Heart right ventricle (tissue), 16 donors: Measurements from ENCODE around the gene EHMT1. TPM values are rescaled to one million over a fixed set of nuclear protein-coding genes. Genes with fewer than 3 reads are reported as not detected.

Experiments
- ATAC-seq, 8 donors: fragments of 200-7000 bp; cut with Tn5 transposase; one replicate each; pipeline ENCODE4 v1.9.1; 2020; ENCODE audit warnings: mild to moderate bottlenecking in 8 of 8, moderate library complexity in 8 of 8, moderate number of reproducible peaks in 1 of 8
- DNase-seq, 2 donors: peaks; one replicate each; pipeline ENCODE4 v3.0.0-alpha.2; 2020
- H3K27ac ChIP-seq, 10 donors: fragments of 200-600 bp; sonication (generic) in 2 of 10; one replicate each; pipeline versions ENCODE4 v1.5.0 to v1.8.0; 2020 to 2022; ENCODE audit warnings: mild to moderate bottlenecking in 3 of 10
- H3K27me3 ChIP-seq, 7 donors: fragments of 200-600 bp; one replicate each; pipeline ENCODE4 v1.8.0; 2021 to 2022; ENCODE audit warnings: mild to moderate bottlenecking in 2 of 7
- H3K36me3 ChIP-seq, 9 donors: fragments of 200-600 bp; sonication (generic) in 1 of 9; one replicate each; pipeline versions ENCODE4 v1.5.0 to v1.8.0; 2020 to 2022; ENCODE audit warnings: mild to moderate bottlenecking in 2 of 9
- H3K4me1 ChIP-seq, 9 donors: fragments of 200-600 bp; sonication (generic) in 1 of 9; one replicate each; pipeline versions ENCODE4 v1.5.0 to v1.8.0; 2020 to 2022; ENCODE audit warnings: mild to moderate bottlenecking in 4 of 9
- H3K4me3 ChIP-seq, 10 donors: fragments of 200-600 bp; sonication (generic) in 2 of 10; one replicate each; pipeline versions ENCODE4 v1.5.0 to v1.8.0; 2020 to 2022; ENCODE audit warnings: mild to moderate bottlenecking in 7 of 10, moderate library complexity in 2 of 10
- H3K9me3 ChIP-seq, 11 donors: fragments of 200-600 bp in 10 of 11; sonication (generic) in 2 of 11; one replicate each; pipeline versions ENCODE4 v1.5.0 to v1.8.0; 2013 to 2022; ENCODE audit warnings: mild to moderate bottlenecking in 2 of 11, control low read depth in 1 of 11, moderate library complexity in 1 of 11
- CTCF ChIP-seq, 9 donors: fragments of 200-600 bp; sonication (generic) in 2 of 9; IDR thresholded peaks; one replicate each; pipeline versions ENCODE4 v1.5.0 to v1.8.0; 2021 to 2022; ENCODE audit warnings: antibody characterized with exemption in 9 of 9, mild to moderate bottlenecking in 5 of 9, moderate library complexity in 1 of 9
- WGBS, 2 donors: extraction: QIAGEN DNeasy Blood & Tissue Kit; methylation state at CpG; one replicate each; pipeline ENCODE4 v1.1.7; 2013; ENCODE audit warnings: inconsistent platforms in 1 of 2; 5-methylcytosine and 5-hydroxymethylcytosine counted together
- intact Hi-C, 10 donors: fragments of 100-400 bp; cut with DNase I; formaldehyde crosslinking; loops; one replicate each; pipeline versions ENCODE4 v1.11.1 to v1.14.2; 2022
- polyA plus RNA-seq, 2 donors: library from polyadenylated mRNA; stranded (reverse); fragments of 200-250 nt; gene quantifications; one replicate each; pipeline ENCODE4 v1.2.3, GENCODE V29; 2013
- total RNA-seq, 10 donors: library from RNA; stranded (reverse); fragmentation: NEBNext Ultra II Directional in 3 of 10; extraction: Animal tissue kit (Norgen Biotek cat#: 25700) in 3 of 10; gene quantifications; one replicate each; pipeline versions ENCODE4 v1.2.1 to v1.2.4, GENCODE V29; 2021 to 2023
- donor health status: Arrhythmogenic right ventricular cardiomyopathy.
- donor health status: ischemic (EF 13 %, LVEDD 7.1; RV severe dilation, severe dysfunction).
- donor health status: healthy with polysubstance abuse.
- donor health status: DM: no; HTN: yes; CAD: no.
- donor health status: DM: no; HTN: no; CAD: no.
- donor health status: ischemic (EF 25% LVEDD 6.9; RV normal size, moderate dysfunction).
- donor health status: ischemic (EF 25% LVEDD 5.7; RV mildly dilated, moderate dysfunction).
- donor health status: healthy.
- donor health status: DM: yes; HTN: yes; CAD: no.
- donor health status: Ischemic cardiomyopathy.
- donor health status: ischemic (EF 35%, LVEDD 5.7; RV mildly dilated, moderate dysfunction).
- donor health status: nonischemic (EF 11% LVEDD 7.7; RV severe dilation, severe dysfunction).
- donor health status: DM: yes; HTN: yes; CAD: no.
- donor health status: PGD.
- donor health status: ischemic (EF 29% LVEDD 5.4; RV normal size, mild dysfunction).
- donor health status: nonischemic (EF 23%, LVEDD 6.1; RV moderate dilation, normal function).

Gene EHMT1
- total and polyA plus RNA-seq, 12 donors, result 19.6 to 45.1 (median 31.1) TPM

- ATAC-seq (no peak), DNase-seq (no peak)
- Histone ChIP-seq H3K36me3 (peaks cover 0 to 2% (median 0%) of the 10 kb centered on the region in 9 donors), H3K9me3 (peaks cover 0 to 12% (median 3%) of the 10 kb centered on the region in 11 donors), H3K4me3 (no peak overlapping the region), H3K27ac (no peak overlapping the region), H3K27me3 (no peaks in the 10 kb centered on the region), H3K4me1 (peaks cover 3 to 26% (median 16%) of the 10 kb centered on the region in 9 donors)
- intact Hi-C loops, result no loop called here
- WGBS, 2 donors, result 96% methylated on average over 19 of the region's 19 CpGs
- no peak for TF ChIP-seq CTCF (IDR thresholded peaks at IDR 0.05)
Observed at GRCh38 chr9:137697832-137698231, 79.0 kb downstream of the EHMT1 start.

- no peak for ATAC-seq
- peaks cover 0 to 7% (median 0%) of the 10 kb centered on the region in 9 donors for H3K36me3 ChIP-seq
- WGBS, 2 donors, result 81 to 91% methylated on average over 4 of the region's 4 CpGs
- H3K4me3 ChIP-seq, result no peak overlapping the region
- intact Hi-C loops, result no loop called here
- no peak for DNase-seq
- no peak for TF ChIP-seq CTCF (IDR thresholded peaks at IDR 0.05)
- no peaks in the 10 kb centered on the region for H3K27me3 ChIP-seq
- H3K4me1 ChIP-seq, result peaks cover 0 to 20% (median 6%) of the 10 kb centered on the region in 9 donors
- H3K9me3 ChIP-seq, result peaks cover 0 to 21% (median 5%) of the 10 kb centered on the region in 11 donors
- no peak overlapping the region for H3K27ac ChIP-seq
Observed at GRCh38 chr9:137700911-137701310, 82.1 kb downstream of the EHMT1 start.

GRCh38 chr9:137702615-137703379 is 84.0 kb downstream of the EHMT1 start:
- Histone ChIP-seq H3K4me3 (no peak overlapping the region), H3K36me3 (peaks cover 0 to 7% (median 0%) of the 10 kb centered on the region in 9 donors), H3K4me1 (peaks cover 0 to 23% (median 17%) of the 10 kb centered on the region in 9 donors), H3K27me3 (no peaks in the 10 kb centered on the region), H3K27ac (no peak overlapping the region), H3K9me3 (peaks cover 0 to 21% (median 5%) of the 10 kb centered on the region in 11 donors)
- 93 to 98% methylated on average over 7 of the region's 7 CpGs for WGBS, 2 donors
- TF ChIP-seq CTCF (IDR thresholded peaks at IDR 0.05), result no peak
- intact Hi-C loops, result no loop called here
- no peak for ATAC-seq
- no peak for DNase-seq

GRCh38 chr9:137703842-137704508 is 85.2 kb downstream of the EHMT1 start:
- Histone ChIP-seq H3K4me1 (peaks cover 0 to 32% (median 18%) of the 10 kb centered on the region in 9 donors), H3K9me3 (peaks cover 0 to 21% (median 5%) of the 10 kb centered on the region in 11 donors), H3K27ac (no peak overlapping the region), H3K4me3 (no peak overlapping the region), H3K36me3 (peaks cover 0 to 7% (median 0%) of the 10 kb centered on the region in 9 donors), H3K27me3 (no peaks in the 10 kb centered on the region)
- intact Hi-C loops, result no loop called here
- ATAC-seq, result peak in 1 of 8 donors; percentile 66
- no peak for TF ChIP-seq CTCF (IDR thresholded peaks at IDR 0.05)
- 82 to 84% methylated on average over 6 of the region's 6 CpGs for WGBS, 2 donors
- no peak for DNase-seq
